Stomach smooth muscle (tissue), 2 donors: ENCODE results near the gene NIPAL4.
"Not testable (repeated sequence)": the region's sequence is repeated elsewhere in the genome, so short reads cannot be mapped to it uniquely, and the experiment has no call there.

Experiments
- H3K27ac ChIP-seq: one replicate; pipeline ENCODE4 v1.7.0; 2013; ENCODE audit warnings: mild to moderate bottlenecking, low read length, inconsistent platforms
- H3K27me3 ChIP-seq, 2 donors: one replicate each; pipeline ENCODE4 v1.7.0; 2013; ENCODE audit warnings: low read length in 2 of 2; ENCODE audit not compliant: insufficient read depth in 2 of 2, control insufficient read depth in 1 of 2
- H3K36me3 ChIP-seq, 2 donors: one replicate each; pipeline ENCODE4 v1.7.0; 2013; ENCODE audit warnings: low read length in 2 of 2; ENCODE audit not compliant: control insufficient read depth in 2 of 2, insufficient read depth in 2 of 2
- H3K4me1 ChIP-seq: one replicate; pipeline ENCODE4 v1.7.0; 2013; ENCODE audit warnings: low read length; ENCODE audit not compliant: control insufficient read depth, insufficient read depth
- H3K4me3 ChIP-seq, 2 donors: one replicate each; pipeline ENCODE4 v1.7.0; 2013; ENCODE audit warnings: low read length in 2 of 2
- H3K9ac ChIP-seq, 2 donors: one replicate each; pipeline ENCODE4 v1.7.0; 2013; ENCODE audit warnings: low read length in 2 of 2, mild to moderate bottlenecking in 1 of 2
- H3K9me3 ChIP-seq, 2 donors: one replicate each; pipeline ENCODE4 v1.7.0; 2013; ENCODE audit warnings: low read length in 2 of 2; ENCODE audit not compliant: control insufficient read depth in 2 of 2
- donor health status: healthy.
- donor health status: Pancreatic carcinoma.

Gene NIPAL4

GRCh38 chr5:157476702-157477408 lies 16.8 kb downstream of the NIPAL4 start:
- Histone ChIP-seq H3K4me1 (peaks cover 62% of the 10 kb centered on the region), H3K27ac (peak overlapping the region; percentile 90), H3K4me3 (no peak overlapping the region), H3K9ac (peak overlapping the region; percentile 42 to 55), H3K27me3 (no peaks in the 10 kb centered on the region), H3K9me3 (no peaks in the 10 kb centered on the region), H3K36me3 (peaks cover 36 to 43% of the 10 kb centered on the region in 2 donors)

GRCh38 chr5:157477814-157478494 lies 17.9 kb downstream of the NIPAL4 start:
- peaks cover 61% of the 10 kb centered on the region for H3K4me1 ChIP-seq
- no peaks in the 10 kb centered on the region for H3K27me3 ChIP-seq
- no peaks in the 10 kb centered on the region for H3K9me3 ChIP-seq
- peak overlapping the region in 1 of 2 donors; percentile 60 for H3K9ac ChIP-seq
- H3K4me3 ChIP-seq: peak overlapping the region in 1 of 2 donors; percentile 29
- H3K27ac ChIP-seq: peak overlapping the region; percentile 90
- peaks cover 27 to 34% of the 10 kb centered on the region in 2 donors for H3K36me3 ChIP-seq

DNA sequence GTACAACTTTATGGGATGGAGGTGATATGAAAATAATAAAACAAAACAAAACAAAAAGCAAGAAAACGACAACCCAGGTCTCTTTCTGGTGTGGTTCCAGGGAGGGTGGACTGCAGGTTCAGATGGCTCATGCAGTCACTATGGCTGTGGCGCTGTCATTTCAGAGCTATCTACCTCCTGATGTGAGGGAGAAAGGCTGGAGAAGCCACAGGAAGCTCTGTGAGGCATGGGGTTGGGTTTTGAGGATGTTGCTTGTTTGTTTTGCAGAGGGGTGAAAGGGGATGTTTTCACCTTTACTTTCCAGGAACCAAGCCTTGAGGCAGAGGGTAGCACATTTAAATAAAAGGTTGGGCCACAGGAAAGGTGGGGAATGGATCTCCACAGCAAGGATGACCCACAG lies 18.7 kb downstream of the NIPAL4 start:
- H3K9ac ChIP-seq: peak overlapping the region in 1 of 2 donors; percentile 36
- peaks cover 26 to 27% of the 10 kb centered on the region in 2 donors for H3K36me3 ChIP-seq
- no peaks in the 10 kb centered on the region for H3K27me3 ChIP-seq
- H3K27ac ChIP-seq: peak overlapping the region; percentile 90
- no peak overlapping the region for H3K4me3 ChIP-seq
- no peaks in the 10 kb centered on the region for H3K9me3 ChIP-seq
- H3K4me1 ChIP-seq: peaks cover 53% of the 10 kb centered on the region

DNA sequence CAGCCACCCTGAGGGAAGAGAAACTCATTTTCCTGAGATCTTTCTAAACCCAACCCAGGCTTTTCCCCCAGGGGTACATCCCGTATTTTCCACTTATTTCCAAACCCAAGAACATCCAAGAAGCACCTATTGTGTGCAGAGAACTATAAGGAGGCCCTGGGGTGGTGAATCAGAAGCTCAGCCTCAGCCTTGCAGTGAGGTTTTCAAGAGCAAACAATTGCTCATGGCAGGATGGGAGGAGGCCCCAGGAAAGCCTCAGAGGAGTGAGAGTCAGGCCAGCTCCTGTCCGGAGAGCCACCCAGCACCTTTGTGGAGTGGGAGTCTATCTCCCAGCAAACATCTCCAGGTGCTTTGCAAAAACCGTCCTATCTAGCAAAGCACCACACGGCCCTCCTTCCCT lies 19.2 kb downstream of the NIPAL4 start:
- peak overlapping the region; percentile 90 for H3K27ac ChIP-seq
- peaks cover 25 to 30% of the 10 kb centered on the region in 2 donors for H3K36me3 ChIP-seq
- no peaks in the 10 kb centered on the region for H3K27me3 ChIP-seq
- no peak overlapping the region for H3K4me3 ChIP-seq
- no peaks in the 10 kb centered on the region for H3K9me3 ChIP-seq
- no peak overlapping the region for H3K9ac ChIP-seq
- H3K4me1 ChIP-seq: peaks cover 49% of the 10 kb centered on the region

DNA sequence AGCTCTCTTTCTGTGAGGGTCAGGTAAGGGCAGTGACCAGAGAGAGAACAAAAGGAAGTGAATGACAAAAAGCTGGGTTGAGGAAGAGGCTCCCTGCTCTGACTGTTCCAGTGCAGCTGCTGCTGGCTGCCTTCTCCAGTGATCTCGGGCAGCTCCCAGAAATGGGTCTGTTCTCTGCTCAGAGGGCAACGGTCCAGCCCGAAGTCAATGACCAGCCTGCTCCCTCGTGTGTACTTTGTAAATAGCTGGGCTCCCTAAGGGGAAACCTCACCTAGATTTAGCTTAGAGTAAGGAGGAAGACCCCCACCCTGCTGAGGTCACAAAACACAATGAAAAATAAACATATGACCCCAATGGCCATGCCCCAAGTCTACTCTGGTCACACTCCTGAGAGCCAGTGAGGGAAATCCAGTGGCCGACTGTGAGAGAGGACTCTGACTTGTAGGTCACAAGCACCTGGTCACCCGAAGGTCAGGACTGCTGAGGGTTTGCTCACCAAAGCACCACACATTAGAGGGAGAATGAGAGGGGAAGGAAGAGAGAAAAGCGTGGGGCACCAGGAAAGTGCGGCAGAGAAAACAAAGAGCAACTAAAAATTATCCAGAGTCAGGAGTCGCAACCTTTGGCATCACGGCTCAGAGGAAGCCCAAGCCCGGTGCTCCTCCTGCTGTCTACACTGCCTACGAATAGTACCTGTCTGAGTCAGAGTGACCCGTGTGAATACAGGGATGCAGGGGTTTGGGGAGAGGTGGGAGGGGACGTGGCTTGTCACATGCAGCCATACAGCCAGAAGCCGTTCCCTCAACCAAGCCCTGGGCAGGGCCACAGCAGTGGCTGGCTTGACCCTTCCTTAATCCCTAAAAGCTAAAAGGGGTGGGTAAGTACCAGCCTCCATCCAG lies 19.8 kb downstream of the NIPAL4 start:
- peaks cover 29 to 31% of the 10 kb centered on the region in 2 donors for H3K36me3 ChIP-seq
- peak overlapping the region; percentile 90 for H3K27ac ChIP-seq
- no peaks in the 10 kb centered on the region for H3K27me3 ChIP-seq
- peak overlapping the region in 1 of 2 donors; percentile 55 for H3K9ac ChIP-seq
- peaks cover 44% of the 10 kb centered on the region for H3K4me1 ChIP-seq
- H3K4me3 ChIP-seq: no peak overlapping the region
- H3K9me3 ChIP-seq: no peaks in the 10 kb centered on the region

- Histone ChIP-seq H3K27ac (peak overlapping the region; percentile 90), H3K9ac (no peak overlapping the region), H3K4me3 (no peak overlapping the region), H3K36me3 (peaks cover 42% of the 10 kb centered on the region in 2 donors), H3K27me3 (no peaks in the 10 kb centered on the region), H3K4me1 (peaks cover 46% of the 10 kb centered on the region), H3K9me3 (no peaks in the 10 kb centered on the region)
These were observed 21.3 kb downstream of the NIPAL4 start for GRCh38 chr5:157481265-157481664.

DNA sequence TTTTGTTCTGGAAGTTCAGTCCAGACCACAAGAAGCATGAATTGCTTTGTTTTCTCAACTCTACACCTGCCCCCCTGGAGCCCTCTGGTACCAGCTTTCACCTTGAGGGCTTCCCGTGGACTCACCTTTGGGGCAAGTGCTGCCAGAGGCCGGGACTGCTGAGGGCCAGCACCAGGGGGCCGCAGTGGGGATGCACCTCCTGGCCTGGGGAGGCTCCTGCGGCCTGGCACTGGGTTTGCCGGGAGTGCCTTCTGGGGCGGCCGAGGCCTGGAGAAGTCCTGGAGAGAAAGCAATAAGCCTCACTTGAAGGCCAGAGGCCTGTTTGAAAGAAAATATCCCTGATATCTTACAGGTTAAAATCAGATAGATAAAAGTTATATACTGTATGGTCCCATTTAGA lies 21.7 kb downstream of the NIPAL4 start:
- H3K4me1 ChIP-seq: peaks cover 44% of the 10 kb centered on the region
- H3K27me3 ChIP-seq: no peaks in the 10 kb centered on the region
- peak overlapping the region; percentile 90 for H3K27ac ChIP-seq
- peaks cover 44 to 46% of the 10 kb centered on the region in 2 donors for H3K36me3 ChIP-seq
- no peak overlapping the region for H3K4me3 ChIP-seq
- H3K9me3 ChIP-seq: no peaks in the 10 kb centered on the region
- no peak overlapping the region for H3K9ac ChIP-seq

DNA sequence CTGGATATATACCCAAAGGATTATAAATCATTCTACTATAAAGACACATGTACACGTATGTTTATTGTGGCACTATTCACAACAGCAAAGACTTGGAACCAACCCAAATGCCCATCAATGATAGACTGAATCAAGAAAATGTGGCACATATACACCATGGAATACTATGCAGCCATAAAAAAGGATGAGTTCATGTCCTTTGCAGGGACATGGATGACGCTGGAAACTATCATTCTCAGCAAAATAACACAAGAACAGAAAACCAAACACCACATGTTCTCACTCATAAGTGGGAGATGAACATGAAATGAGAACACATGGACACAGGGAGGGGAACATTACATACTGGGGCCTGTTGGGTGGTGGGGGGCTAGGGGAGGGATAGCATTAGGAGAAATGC lies 22.7 kb downstream of the NIPAL4 start:
- peaks cover 34% of the 10 kb centered on the region for H3K4me1 ChIP-seq
- not testable (repeated sequence) for H3K4me3 ChIP-seq, H3K27me3 ChIP-seq, H3K27ac ChIP-seq, H3K9me3 ChIP-seq, H3K9ac ChIP-seq
- peaks cover 54 to 56% of the 10 kb centered on the region in 2 donors for H3K36me3 ChIP-seq

- Histone ChIP-seq H3K9ac (no peak overlapping the region), H3K4me1 (peaks cover 16% of the 10 kb centered on the region), H3K9me3 (no peaks in the 10 kb centered on the region), H3K36me3 (peaks cover 68 to 71% of the 10 kb centered on the region in 2 donors), H3K27me3 (no peaks in the 10 kb centered on the region), H3K4me3 (no peak overlapping the region), H3K27ac (peak overlapping the region; percentile 41)
These were observed 24.8 kb downstream of the NIPAL4 start for GRCh38 chr5:157484768-157485167.

- H3K27ac ChIP-seq: peak overlapping the region; percentile 41
- H3K4me1 ChIP-seq: peaks cover 10% of the 10 kb centered on the region
- no peak overlapping the region for H3K4me3 ChIP-seq
- no peaks in the 10 kb centered on the region for H3K27me3 ChIP-seq
- H3K9me3 ChIP-seq: no peaks in the 10 kb centered on the region
- peaks cover 69 to 71% of the 10 kb centered on the region in 2 donors for H3K36me3 ChIP-seq
- H3K9ac ChIP-seq: no peak overlapping the region
These were observed 25.3 kb downstream of the NIPAL4 start for GRCh38 chr5:157485340-157485739.
